Left lobe of liver (tissue), 2 donors: ENCODE results near the gene DEFB131A. TPM values are rescaled to one million over a fixed set of nuclear protein-coding genes. Genes with fewer than 3 reads are reported as not detected.
"Not testable (repeated sequence)": the region's sequence is repeated elsewhere in the genome, so short reads cannot be mapped to it uniquely, and the experiment has no call there.

ENCODE experiments used
- ATAC-seq: fragments of 200-7000 bp; cut with Tn5 transposase; one replicate; pipeline ENCODE4 v1.9.1; 2020; ENCODE audit warnings: mild to moderate bottlenecking, moderate library complexity
- DNase-seq: peaks from one replicate; pipeline ENCODE4 v3.0.0-alpha.2; 2020; ENCODE audit warnings: low spot score
- total RNA-seq: library from RNA; stranded (reverse); gene quantifications from one replicate; pipeline ENCODE4 v1.2.1, GENCODE V29; 2021
- donor health status: DM: no; HTN: no; CAD: no; lungs with moderate emphysema.
- donor health status: DM: no; HTN: yes; CAD: no.

Gene DEFB131A
- total RNA-seq, 1 donor from 2014 or later: not detected

DNA sequence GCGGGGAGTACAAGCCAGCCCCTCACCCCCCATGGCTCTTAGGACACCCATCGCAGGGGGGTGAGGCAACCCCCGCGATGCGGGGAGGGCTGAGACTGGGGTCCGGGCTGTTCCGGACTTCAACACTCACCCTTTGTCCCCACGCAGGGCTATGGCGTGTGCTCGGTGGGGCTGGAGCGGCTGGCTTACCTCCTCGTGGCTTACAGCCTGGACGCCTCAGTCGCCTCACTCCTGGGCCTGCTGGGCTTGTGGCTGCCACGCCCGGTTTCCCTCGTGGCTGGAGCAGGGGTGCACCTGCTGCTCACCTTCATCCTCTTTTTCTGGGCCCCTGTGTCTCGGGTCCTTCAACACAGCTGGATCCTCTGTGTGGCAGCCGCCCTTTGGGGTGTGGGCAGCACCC, 49.4 kb downstream of the DEFB131A start:
- not testable (repeated sequence) for ATAC-seq, DNase-seq

DNA sequence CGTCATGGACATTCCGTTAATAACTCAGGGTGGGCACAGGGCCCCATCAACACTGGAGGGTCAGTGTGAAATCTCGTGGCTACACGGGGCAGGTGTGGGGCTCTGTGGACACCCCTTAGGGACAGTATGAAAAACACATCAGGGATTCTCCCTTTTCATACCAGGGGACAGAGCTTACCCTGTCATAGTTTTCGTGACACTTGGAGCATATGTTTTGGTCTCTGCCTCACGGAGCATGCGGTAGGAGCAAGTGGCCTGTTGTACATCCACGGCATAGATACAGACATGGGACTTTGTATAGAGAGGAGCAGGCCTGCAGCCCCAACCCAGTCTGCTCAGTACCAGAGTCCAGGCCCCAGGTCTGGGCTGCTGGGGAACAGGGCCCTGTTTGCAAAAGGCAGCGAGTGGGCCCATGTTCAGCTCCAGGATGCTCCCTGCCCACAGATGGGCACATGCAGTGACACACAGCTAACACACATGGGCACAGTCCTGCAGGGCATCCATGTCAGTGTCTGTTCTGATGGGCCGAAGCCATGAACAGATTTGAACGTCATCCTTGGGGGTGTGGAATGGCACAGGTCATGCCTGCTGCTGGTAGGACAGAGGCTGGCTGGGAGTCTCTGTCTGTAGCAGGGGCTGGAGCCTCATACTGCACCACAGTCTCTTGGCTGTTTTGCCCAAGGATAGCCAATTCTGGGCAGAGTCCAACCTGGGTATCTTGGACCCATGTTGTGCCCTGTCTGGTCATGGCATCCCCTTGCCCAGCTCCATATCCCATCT, 50.2 kb downstream of the DEFB131A start:
- ATAC-seq, DNase-seq: not testable (repeated sequence)

DNA sequence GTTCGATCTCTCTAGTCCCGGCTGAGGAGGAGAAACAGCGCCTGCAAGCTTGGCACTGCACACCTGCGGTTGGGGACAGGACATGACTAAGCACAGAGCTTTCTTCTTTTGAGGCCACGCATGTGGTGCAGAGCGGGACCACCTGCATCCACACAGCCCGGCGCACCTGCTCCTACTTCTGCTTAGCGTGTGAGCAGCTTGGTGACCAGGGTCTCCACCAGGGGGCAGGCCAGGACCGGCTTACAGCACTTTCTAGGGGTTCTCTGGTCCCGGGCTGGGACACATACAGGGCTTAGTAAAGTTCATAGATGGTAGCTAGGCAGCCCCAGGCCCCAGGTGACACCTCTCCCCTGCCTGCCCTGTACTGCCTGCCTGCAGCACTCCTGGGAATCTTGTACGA, 51.2 kb downstream of the DEFB131A start:
- DNase-seq, ATAC-seq: not testable (repeated sequence)

DNA sequence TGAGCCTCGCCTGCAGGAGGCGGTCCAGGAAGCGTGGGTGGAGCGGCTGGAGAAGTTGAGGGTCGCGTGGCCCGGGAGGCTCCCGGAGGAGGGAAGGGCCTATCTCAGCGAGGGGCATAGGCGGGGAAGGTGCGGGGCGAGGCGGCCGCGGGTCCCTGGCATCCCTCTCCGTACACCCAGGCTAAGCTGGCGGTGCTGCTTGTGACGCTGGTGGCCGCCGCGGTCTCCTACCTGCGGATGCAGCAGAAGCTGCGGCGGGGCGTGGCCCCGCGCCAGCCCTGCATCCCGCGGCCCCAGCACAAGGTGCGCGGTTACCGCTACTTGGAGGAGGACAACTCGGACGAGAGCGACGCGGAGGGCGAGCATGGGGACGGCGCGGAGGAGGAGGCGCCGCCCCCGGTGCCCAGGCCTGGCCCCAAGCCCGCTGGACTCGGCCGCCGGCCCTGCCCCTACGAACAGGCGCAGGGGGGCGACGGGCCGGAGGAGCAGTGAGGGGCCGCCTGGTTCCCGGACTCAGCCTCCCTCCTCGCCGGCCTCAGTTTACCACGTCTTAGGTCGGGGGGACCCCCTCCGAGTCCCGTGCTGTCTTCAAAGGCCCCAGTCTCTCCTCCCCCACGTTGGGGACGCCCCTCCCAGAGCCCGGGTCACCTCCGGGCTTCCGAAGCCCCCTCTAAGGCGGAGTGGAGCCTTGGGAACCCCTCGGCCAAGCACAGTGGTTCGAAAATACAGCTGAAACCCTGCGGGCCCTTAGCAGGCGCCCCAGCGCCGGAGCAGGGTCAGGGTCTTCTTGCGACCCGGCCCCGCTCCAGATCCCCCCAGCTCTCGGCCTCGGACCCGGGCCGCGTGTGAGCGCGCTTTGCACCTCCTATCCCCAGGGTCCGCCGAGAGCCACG, 53.6 kb downstream of the DEFB131A start:
- DNase-seq, ATAC-seq: not testable (repeated sequence)

DNA sequence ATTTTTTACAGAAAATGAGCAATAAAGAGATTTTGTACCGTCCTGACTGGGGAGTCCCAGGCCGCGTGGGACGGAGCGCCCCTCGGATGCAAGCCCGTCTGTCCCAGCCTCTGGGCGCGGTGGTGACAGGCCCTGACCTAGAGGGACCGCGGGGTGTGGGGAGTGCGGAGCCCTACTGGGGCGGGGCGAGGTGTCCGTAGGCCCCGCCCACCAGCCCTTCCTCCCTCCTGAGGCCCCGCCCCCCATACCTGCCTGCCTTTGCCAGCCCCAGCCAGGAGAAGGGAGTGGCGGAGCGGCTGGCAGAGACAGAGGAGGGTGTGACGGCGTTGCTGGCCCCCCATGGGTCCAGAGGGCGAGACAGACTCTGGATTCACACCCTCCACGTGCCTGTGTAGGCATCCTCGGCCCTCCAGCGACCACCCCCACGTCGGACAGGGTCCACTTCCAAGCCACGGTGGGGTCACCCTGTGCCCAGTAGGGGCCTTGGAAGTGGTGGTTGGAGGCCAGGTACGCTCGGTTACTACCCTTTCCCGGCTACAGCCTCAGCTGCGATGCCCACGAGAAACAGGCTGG, 54.3 kb downstream of the DEFB131A start:
- ATAC-seq, DNase-seq: not testable (repeated sequence)

DNA sequence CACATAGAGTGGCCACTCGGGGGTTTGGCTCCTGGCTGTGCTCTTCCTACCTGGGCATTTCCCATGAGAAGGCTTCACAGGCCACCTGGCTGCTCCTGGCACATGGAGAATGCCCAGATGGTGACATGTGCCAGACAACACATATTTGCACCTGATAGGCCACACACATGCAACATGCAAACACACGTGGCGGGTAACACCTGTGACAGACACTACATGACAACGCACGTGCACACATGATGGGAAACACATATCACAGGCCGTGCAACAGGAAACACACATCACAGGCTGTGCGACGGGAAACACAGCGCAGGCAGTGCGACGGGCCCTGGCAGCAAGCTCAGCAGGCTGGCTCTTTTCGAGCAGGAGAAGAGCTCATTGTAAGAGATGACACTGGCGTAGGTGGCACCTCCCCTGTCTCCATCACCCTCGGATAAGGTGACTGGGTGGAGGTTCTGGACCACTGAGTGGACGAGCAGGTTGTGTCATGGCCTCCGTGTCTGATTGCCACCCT, 55.8 kb downstream of the DEFB131A start:
- DNase-seq, ATAC-seq: not testable (repeated sequence)

Other genes with a start within 250 kb of the DEFB131A start
- gene USP17L10, start 233.8 kb upstream of the DEFB131A start, total RNA-seq: not detected
- gene USP17L11, start 229.0 kb upstream of the DEFB131A start, total RNA-seq: not detected
- gene USP17L12, start 224.3 kb upstream of the DEFB131A start, total RNA-seq: not detected
- not detected for gene USP17L13, start 219.5 kb upstream of the DEFB131A start, total RNA-seq
- not detected for gene USP17L15, start 210.0 kb upstream of the DEFB131A start, total RNA-seq
- not detected for gene USP17L17, start 200.5 kb upstream of the DEFB131A start, total RNA-seq
- not detected for gene USP17L18, start 195.8 kb upstream of the DEFB131A start, total RNA-seq
- not detected for gene USP17L19, start 191.0 kb upstream of the DEFB131A start, total RNA-seq
- not detected for gene USP17L20, start 186.3 kb upstream of the DEFB131A start, total RNA-seq
- gene USP17L21, start 181.5 kb upstream of the DEFB131A start, total RNA-seq: not detected
- gene USP17L22, start 176.8 kb upstream of the DEFB131A start, total RNA-seq: not detected
- not detected for gene USP17L24, start 119.2 kb upstream of the DEFB131A start, total RNA-seq
- not detected for gene USP17L25, start 114.5 kb upstream of the DEFB131A start, total RNA-seq
- not detected for gene USP17L26, start 109.8 kb upstream of the DEFB131A start, total RNA-seq
- gene USP17L5, start 105.0 kb upstream of the DEFB131A start, total RNA-seq: not detected
- not detected for gene USP17L27, start 100.3 kb upstream of the DEFB131A start, total RNA-seq
- gene USP17L28, start 95.5 kb upstream of the DEFB131A start, total RNA-seq: not detected
- gene USP17L29, start 90.8 kb upstream of the DEFB131A start, total RNA-seq: not detected
- not detected for gene USP17L30, start 81.3 kb upstream of the DEFB131A start, total RNA-seq